Prostate gland (tissue), 2 donors: Measurements from ENCODE around the gene DAD1.

Experiments
- CTCF ChIP-seq, 4 experiments: fragments of 200-600 bp in 2 of 4; fragments of 450-650 bp in 2 of 4; sonication (generic) in 2 of 4; IDR thresholded peaks; 1 replicate in 3 of 4; 2 replicates in 1 of 4; pipeline ENCODE4 v1.5.1; 2016 to 2019; ENCODE audit warnings: antibody characterized with exemption in 4 of 4, mild to moderate bottlenecking in 2 of 4, moderate library complexity in 2 of 4
- POLR2A ChIP-seq: fragments of 450-650 bp; IDR thresholded peaks from one replicate; pipeline ENCODE4 v1.6.1; 2016; ENCODE audit warnings: antibody characterized with exemption, mild to moderate bottlenecking

DNA sequence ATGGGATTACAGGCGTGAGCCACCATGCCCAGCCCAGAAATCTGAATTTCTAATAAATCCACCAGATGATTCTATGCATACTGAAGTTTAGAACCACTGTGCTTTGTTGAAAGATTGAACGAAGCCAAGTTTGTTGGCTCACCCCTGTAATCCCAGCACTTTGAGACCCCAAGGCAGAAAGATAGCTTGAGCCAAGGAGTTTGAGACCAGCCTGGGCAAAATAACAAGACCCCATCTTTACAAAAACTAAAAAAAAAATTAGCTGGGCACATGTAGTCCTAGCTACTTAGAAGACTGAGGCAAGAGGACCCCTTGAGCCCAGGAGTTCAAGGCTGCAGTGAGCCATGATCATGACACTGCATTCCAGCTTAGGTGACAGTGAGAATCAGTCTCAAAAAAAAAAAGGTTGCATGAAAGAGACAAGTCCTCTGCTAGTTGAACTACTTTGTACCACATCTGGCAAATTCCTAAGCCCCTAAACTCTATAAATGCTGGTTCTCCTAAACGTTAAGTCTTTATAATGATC lies 7.4 kb upstream of the DAD1 start:
- TF ChIP-seq CTCF (IDR thresholded peaks at IDR 0.05) (no peak), POLR2A (no peak)
